ENCODE data around the gene JADE2.

DNA sequence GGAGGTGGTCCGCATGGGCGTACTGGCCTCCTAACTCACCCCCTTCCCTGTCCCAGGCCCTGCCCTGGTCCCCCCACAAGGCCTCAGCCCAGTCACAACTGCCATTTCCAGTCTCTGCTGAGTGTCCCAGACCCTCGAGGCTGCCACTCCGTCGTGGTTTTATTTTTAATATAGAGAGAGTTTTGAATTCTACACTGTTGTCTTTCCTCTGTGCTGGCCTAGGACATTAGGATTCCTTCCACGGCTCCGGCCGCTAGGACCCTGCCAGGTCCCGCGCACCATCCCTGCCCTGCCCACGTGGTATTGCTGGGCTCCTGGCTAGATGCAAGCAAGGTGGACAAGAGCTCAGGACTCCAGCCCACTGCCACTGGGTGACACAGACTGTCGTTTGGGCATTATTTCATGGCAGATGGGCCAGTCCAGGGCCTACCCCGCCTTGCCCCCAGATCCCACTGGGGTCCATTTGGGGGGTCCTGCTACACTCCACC lies 53.9 kb downstream of the JADE2 start:
- TF ChIP-seq EGR1 (IDR thresholded peaks at IDR 0.05; ENCODE audit: low read depth) (no peak), SP1 (IDR thresholded peaks at IDR 0.05; ENCODE audit: low read depth) (no peak), POLR2A (IDR thresholded peaks at IDR 0.05; ENCODE audit: borderline replicate concordance, extremely low read depth, insufficient read depth, insufficient read length) (no peak), EZH2 (IDR thresholded peaks at IDR 0.05) (no peak), ELF1 (IDR thresholded peaks at IDR 0.05; ENCODE audit: borderline replicate concordance, low read depth) (no peak), ZNF274 (IDR thresholded peaks at IDR 0.05; ENCODE audit: low read depth, low read length) (no peak), POLR2AphosphoS5 (IDR thresholded peaks at IDR 0.05; ENCODE audit: low read depth, low read length) (no peak), RAD21 (IDR thresholded peaks at IDR 0.05; ENCODE audit: low read depth) (no peak), REST (IDR thresholded peaks at IDR 0.05; ENCODE audit: low read depth) (no peak), ZFX (IDR thresholded peaks at IDR 0.05) (no peak)
- TF ChIP-seq, protein P1, sequence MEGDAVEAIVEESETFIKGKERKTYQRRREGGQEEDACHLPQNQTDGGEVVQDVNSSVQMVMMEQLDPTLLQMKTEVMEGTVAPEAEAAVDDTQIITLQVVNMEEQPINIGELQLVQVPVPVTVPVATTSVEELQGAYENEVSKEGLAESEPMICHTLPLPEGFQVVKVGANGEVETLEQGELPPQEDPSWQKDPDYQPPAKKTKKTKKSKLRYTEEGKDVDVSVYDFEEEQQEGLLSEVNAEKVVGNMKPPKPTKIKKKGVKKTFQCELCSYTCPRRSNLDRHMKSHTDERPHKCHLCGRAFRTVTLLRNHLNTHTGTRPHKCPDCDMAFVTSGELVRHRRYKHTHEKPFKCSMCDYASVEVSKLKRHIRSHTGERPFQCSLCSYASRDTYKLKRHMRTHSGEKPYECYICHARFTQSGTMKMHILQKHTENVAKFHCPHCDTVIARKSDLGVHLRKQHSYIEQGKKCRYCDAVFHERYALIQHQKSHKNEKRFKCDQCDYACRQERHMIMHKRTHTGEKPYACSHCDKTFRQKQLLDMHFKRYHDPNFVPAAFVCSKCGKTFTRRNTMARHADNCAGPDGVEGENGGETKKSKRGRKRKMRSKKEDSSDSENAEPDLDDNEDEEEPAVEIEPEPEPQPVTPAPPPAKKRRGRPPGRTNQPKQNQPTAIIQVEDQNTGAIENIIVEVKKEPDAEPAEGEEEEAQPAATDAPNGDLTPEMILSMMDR (IDR thresholded peaks at IDR 0.05 in 2 of 3, conservative IDR thresholded peaks at IDR 0.05 in 1 of 3; ENCODE audit: borderline replicate concordance in 1 of 3, insufficient read depth in 1 of 3, low read depth in 2 of 3, low read length in 2 of 3) = no peak
- TF ChIP-seq, protein P2, sequence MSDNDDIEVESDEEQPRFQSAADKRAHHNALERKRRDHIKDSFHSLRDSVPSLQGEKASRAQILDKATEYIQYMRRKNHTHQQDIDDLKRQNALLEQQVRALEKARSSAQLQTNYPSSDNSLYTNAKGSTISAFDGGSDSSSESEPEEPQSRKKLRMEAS (IDR thresholded peaks at IDR 0.05) = no peak
